H1 (cell line): Measurements from ENCODE around the gene MAPKAPK2. TPM values are rescaled to one million over a fixed set of nuclear protein-coding genes. Genes with fewer than 3 reads are reported as not detected.

Source experiments
- CTCF ChIA-PET: fragments of 300-600 bp; sonication (Branson Sonifier 250); formaldehyde crosslinking; loops from one replicate; lab custom pipeline; 2021; ENCODE audit not compliant: partially characterized antibody; lab: Charles Lee
- POLR2A ChIA-PET: fragments of 300-600 bp; sonication (Branson Sonifier 250); formaldehyde crosslinking; loops from one replicate; lab custom pipeline; 2021; ENCODE audit warnings: inconsistent platforms; ENCODE audit not compliant: partially characterized antibody; lab: Charles Lee
- DNase-seq, 2 experiments: peaks; one replicate each; pipeline versions ENCODE4 v3.0.0 to v3.0.0-alpha.2; 2010 to 2022; ENCODE audit warnings: low spot score in 2 of 2, low read depth in 1 of 2, mixed read lengths in 1 of 2
- FAIRE-seq: peaks from 2 replicates; lab custom pipeline; 2011; peaks lifted over from hg19 to GRCh38; lab: Jason Lieb, UNC
- H2AFZ ChIP-seq: 2 replicates; pipeline ENCODE4 v1.8.1; 2012; ENCODE audit warnings: low read length, inconsistent platforms
- H2AK5ac ChIP-seq: 2 replicates; pipeline ENCODE4 v1.6.1; 2013; ENCODE audit warnings: low read depth, low read length
- H2BK120ac ChIP-seq: replicated peaks from 2 replicates; pipeline ENCODE3; 2013; ENCODE audit warnings: low read depth, low read length, inconsistent platforms
- H2BK12ac ChIP-seq: 2 replicates; pipeline ENCODE4 v1.6.1; 2013; ENCODE audit warnings: low read depth, low read length
- H2BK15ac ChIP-seq: 2 replicates; pipeline ENCODE4 v1.6.1; 2013; ENCODE audit warnings: low read length
- H2BK20ac ChIP-seq: 2 replicates; pipeline ENCODE4 v1.6.1; 2013; ENCODE audit warnings: low read length
- H2BK5ac ChIP-seq: 2 replicates; pipeline ENCODE4 v1.6.1; 2013; ENCODE audit warnings: low read depth, low read length
- H3K14ac ChIP-seq: 2 replicates; pipeline ENCODE4 v1.6.1; 2013; ENCODE audit warnings: inconsistent platforms; ENCODE audit not compliant: insufficient read length
- H3K18ac ChIP-seq: 2 replicates; pipeline ENCODE4 v1.6.1; 2013; ENCODE audit warnings: low read length; ENCODE audit errors: extremely low read depth
- H3K23ac ChIP-seq: 2 replicates; pipeline ENCODE4 v1.6.1; 2013; ENCODE audit warnings: inconsistent platforms; ENCODE audit not compliant: insufficient read length
- H3K23me2 ChIP-seq: 2 replicates; pipeline ENCODE4 v1.6.1; 2013; ENCODE audit warnings: low read depth, low read length
- H3K27ac ChIP-seq: 2 replicates; pipeline ENCODE4 v1.6.1; 2011; ENCODE audit warnings: low read depth, low read length, inconsistent platforms
- H3K27me3 ChIP-seq, 4 experiments: replicated peaks in 1 of 4; 1 replicate in 1 of 4; 2 replicates in 3 of 4; pipeline versions ENCODE4 v1.6.1 to v1.8.1; 2011 to 2013; ENCODE audit warnings: low read length in 3 of 4, mild to moderate bottlenecking in 3 of 4, inconsistent platforms in 2 of 4, mixed read lengths in 2 of 4, moderate library complexity in 1 of 4; ENCODE audit not compliant: control insufficient read depth in 3 of 4, insufficient read depth in 3 of 4; ENCODE audit errors: extremely low read depth in 1 of 4
- H3K36me3 ChIP-seq, 4 experiments: 2 replicates each; pipeline versions ENCODE4 v1.6.1 to v1.8.1; 2011 to 2013; ENCODE audit warnings: mild to moderate bottlenecking in 4 of 4, low read length in 3 of 4, moderate library complexity in 2 of 4, control low read depth in 1 of 4, inconsistent platforms in 1 of 4; ENCODE audit not compliant: insufficient read depth in 4 of 4, control insufficient read depth in 2 of 4
- H3K4ac ChIP-seq: replicated peaks from 2 replicates; pipeline ENCODE3; 2013; ENCODE audit warnings: low read length, low read depth, mixed read lengths, inconsistent platforms; ENCODE audit not compliant: insufficient read length
- H3K4me1 ChIP-seq, 4 experiments: replicated peaks in 1 of 4; 1 replicate in 1 of 4; 2 replicates in 3 of 4; pipeline versions ENCODE4 v1.6.1 to v1.8.1; 2011 to 2013; ENCODE audit warnings: low read length in 3 of 4, inconsistent platforms in 2 of 4, mixed read lengths in 1 of 4; ENCODE audit not compliant: insufficient read depth in 4 of 4, control insufficient read depth in 3 of 4
- H3K4me2 ChIP-seq, 2 experiments: 2 replicates each; pipeline versions ENCODE4 v1.6.1 to v1.8.1; 2011 to 2013; ENCODE audit warnings: low read depth in 2 of 2, low read length in 2 of 2, control low read depth in 1 of 2, inconsistent platforms in 1 of 2, mild to moderate bottlenecking in 1 of 2; ENCODE audit not compliant: insufficient read depth in 1 of 2
- H3K4me3 ChIP-seq, 4 experiments: fragments of 200-600, 300-600 bp in 1 of 4; sonication (generic), shearing (Covaris generic), sonication (Bioruptor Twin) in 1 of 4; 2 replicates each; pipeline versions ENCODE4 v1.5.1 to v1.8.1; 2011 to 2016; ENCODE audit warnings: low read length in 4 of 4, low read depth in 3 of 4, control low read depth in 2 of 4, inconsistent platforms in 2 of 4, mild to moderate bottlenecking in 2 of 4, mixed read lengths in 1 of 4, moderate library complexity in 1 of 4; ENCODE audit not compliant: insufficient read depth in 2 of 4; ENCODE audit errors: extremely low read depth in 1 of 4
- H3K56ac ChIP-seq: replicated peaks from 2 replicates; pipeline ENCODE3; 2013; ENCODE audit warnings: low read depth, mild to moderate bottlenecking, mixed read lengths, low read length, inconsistent platforms; ENCODE audit not compliant: insufficient read length
- H3K79me1 ChIP-seq: 2 replicates; pipeline ENCODE4 v1.6.1; 2013; ENCODE audit warnings: low read depth, low read length, control low read depth
- H3K79me2 ChIP-seq, 2 experiments: 2 replicates each; pipeline versions ENCODE4 v1.6.1 to v1.8.1; 2012 to 2013; ENCODE audit warnings: low read length in 2 of 2, mild to moderate bottlenecking in 2 of 2, inconsistent platforms in 1 of 2; ENCODE audit not compliant: insufficient read depth in 2 of 2, control insufficient read depth in 1 of 2
- H3K9ac ChIP-seq, 4 experiments: replicated peaks in 1 of 4; 1 replicate in 1 of 4; 2 replicates in 3 of 4; pipeline versions ENCODE4 v1.6.1 to v1.8.1; 2011 to 2013; ENCODE audit warnings: low read depth in 3 of 4, low read length in 3 of 4, control low read depth in 2 of 4, mild to moderate bottlenecking in 2 of 4, moderate library complexity in 2 of 4, inconsistent platforms in 1 of 4; ENCODE audit errors: extremely low read depth in 1 of 4
- H3K9me3 ChIP-seq, 2 experiments: 2 replicates each; pipeline versions ENCODE4 v1.6.1 to v1.8.1; 2012 to 2013; ENCODE audit warnings: mild to moderate bottlenecking in 2 of 2, moderate library complexity in 2 of 2, control low read depth in 1 of 2, inconsistent platforms in 1 of 2, low read depth in 1 of 2, low read length in 1 of 2, mixed read lengths in 1 of 2; ENCODE audit not compliant: insufficient read depth in 2 of 2
- H4K20me1 ChIP-seq, 2 experiments: replicated peaks in 1 of 2; 2 replicates each; pipeline versions ENCODE3 to v1.8.1; 2011 to 2013; ENCODE audit warnings: inconsistent platforms in 2 of 2, low read length in 2 of 2, mild to moderate bottlenecking in 1 of 2; ENCODE audit not compliant: insufficient read depth in 2 of 2, control insufficient read depth in 1 of 2
- H4K5ac ChIP-seq: 2 replicates; pipeline ENCODE4 v1.6.1; 2013; ENCODE audit warnings: low read length, low read depth, mixed read lengths, inconsistent platforms; ENCODE audit not compliant: insufficient read length
- H4K8ac ChIP-seq: 2 replicates; pipeline ENCODE4 v1.8.0; 2013; ENCODE audit warnings: mild to moderate bottlenecking, moderate library complexity, low read length, inconsistent platforms; ENCODE audit not compliant: insufficient read depth; ENCODE audit errors: extremely low read depth
- H4K91ac ChIP-seq: replicated peaks from 2 replicates; pipeline ENCODE3; 2013; ENCODE audit warnings: low read length, mixed read lengths, inconsistent platforms; ENCODE audit not compliant: insufficient read length
- BACH1 ChIP-seq: IDR thresholded peaks from 2 replicates; pipeline ENCODE4 v1.6.1; 2012; ENCODE audit warnings: low read length, improper control_type of control experiment
- CREB1 ChIP-seq: IDR thresholded peaks from 2 replicates; pipeline ENCODE4 v1.6.1; 2012; ENCODE audit warnings: inconsistent platforms
- KDM5A ChIP-seq: fragments of 200-600 bp; IDR thresholded peaks from 2 replicates; pipeline ENCODE4 v1.7.1; 2012; ENCODE audit warnings: mild to moderate bottlenecking, low read length, inconsistent platforms, mixed read lengths
- MAFK ChIP-seq: IDR thresholded peaks from 2 replicates; pipeline ENCODE4 v1.6.1; 2012; ENCODE audit warnings: low read depth, mild to moderate bottlenecking, improper control_type of control experiment, low read length
- TEAD4 ChIP-seq: IDR thresholded peaks from 2 replicates; pipeline ENCODE4 v1.6.1; 2012; ENCODE audit warnings: low read depth, low read length, inconsistent platforms, mixed read lengths
- ZNF274 ChIP-seq: IDR thresholded peaks from 2 replicates; pipeline ENCODE4 v1.7.0; 2012; ENCODE audit warnings: low read length, borderline replicate concordance; ENCODE audit errors: extremely low read depth
- WGBS, 2 experiments: shearing (Covaris generic) in 1 of 2; methylation state at CpG; one replicate each; pipeline versions ENCODE4 v1.1.6 to v1.1.7; 2013 to 2015; ENCODE audit warnings: low lambda C conversion rate in 2 of 2, mixed read lengths in 2 of 2, inconsistent platforms in 1 of 2, low coverage in 1 of 2, missing lambda C conversion rate in 1 of 2; ENCODE audit not compliant: insufficient replicate concordance in 2 of 2, insufficient coverage in 1 of 2, insufficient read length in 1 of 2; ENCODE audit errors: extremely low coverage in 1 of 2, missing lambda C conversion rate in 1 of 2; 5-methylcytosine and 5-hydroxymethylcytosine counted together
- polyA plus RNA-seq, 7 experiments: library from polyadenylated mRNA; depleted of rRNA in 3 of 7; stranded (reverse) in 5 of 7; unstranded in 2 of 7; fragments of >200 nt in 5 of 7; fragments of 200-250 nt in 2 of 7; gene quantifications; 1 replicate in 5 of 7; 2 replicates in 1 of 7; 4 replicates in 1 of 7; pipeline versions ENCODE4 v1.2.1 to v1.2.3, GENCODE V29; 2011 to 2013; ENCODE audit warnings: missing spikeins in 2 of 7, mixed read lengths in 2 of 7
- total RNA-seq: library from RNA; stranded (reverse); fragmentation: NEBNext Ultra II Directional; extraction: Animal tissue kit (Norgen Biotek cat#: 25700); gene quantifications from 2 replicates; pipeline ENCODE4 v1.2.1, GENCODE V29; 2021
- TF ChIP-seq, protein P1 (sequence below): IDR thresholded peaks from 2 replicates; pipeline ENCODE4 v1.6.1; 2011; ENCODE audit warnings: low read depth, mild to moderate bottlenecking, low read length; ENCODE audit not compliant: insufficient read depth

MAPKAPK2 gene
- total and polyA plus RNA-seq, 2 of the 8 experiments (the other 6 are each of a cell fraction or from before 2014, with no cell fraction given): 27.5 to 44.9 TPM

GRCh38 chr1:206672844-206673758 is 11.6 kb upstream of the MAPKAPK2 start:
- ChIA-PET POLR2A (interaction anchor here (1.1 kb wide), 1 partner anchor 25 kb away, joined by 3 read pairs; no protein-coding TSS in a partner anchor), CTCF (interaction anchor here (1.0 to 23.8 kb wide), 10 partner anchors 10 to 89 kb away, joined by 3 to 666 read pairs (median 4); partner anchors contain the start of genes DYRK3 and MAPKAPK2)

More at GRCh38 chr1:206672844-206673758, 11.6 kb upstream of the MAPKAPK2 start:
- no peaks in the 10 kb centered on the region for H3K79me2 ChIP-seq
- H2BK5ac ChIP-seq: no peak overlapping the region
- H3K23ac ChIP-seq: no peak overlapping the region
- H3K79me1 ChIP-seq: no peaks in the 10 kb centered on the region
- H3K27me3 ChIP-seq: no peaks in the 10 kb centered on the region
- H3K4me3 ChIP-seq: no peak overlapping the region
- no peak overlapping the region for H3K27ac ChIP-seq
- H2BK15ac ChIP-seq: no peak overlapping the region
- no peak overlapping the region for H3K56ac ChIP-seq
- H2BK12ac ChIP-seq: no peak overlapping the region
- H2AK5ac ChIP-seq: no peak overlapping the region
- 0 out of 4 replicates have a peak overlapping the region, but pooled peaks of 1 of the 2 experiments have one; percentile 1 for H3K4me2 ChIP-seq
- no peak overlapping the region for H4K8ac ChIP-seq
- H3K18ac ChIP-seq: no peak overlapping the region
- peaks cover 2 to 15% (median 4%) of the 10 kb centered on the region in 4 experiments; a peak in 5 of 7 replicates for H3K4me1 ChIP-seq
- no peaks in the 10 kb centered on the region for H4K20me1 ChIP-seq
- no peak overlapping the region for H3K14ac ChIP-seq
- no peak for TF ChIP-seq TEAD4
- no peak for TF ChIP-seq ZNF274
- no peak for TF ChIP-seq CREB1
- TF ChIP-seq, protein P1, sequence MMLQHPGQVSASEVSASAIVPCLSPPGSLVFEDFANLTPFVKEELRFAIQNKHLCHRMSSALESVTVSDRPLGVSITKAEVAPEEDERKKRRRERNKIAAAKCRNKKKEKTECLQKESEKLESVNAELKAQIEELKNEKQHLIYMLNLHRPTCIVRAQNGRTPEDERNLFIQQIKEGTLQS: no peak
- no peak for TF ChIP-seq BACH1
- TF ChIP-seq MAFK: no peak
- no peak for TF ChIP-seq KDM5A
- TF ChIP-seq, all 59 proteins: peak for 0
- FAIRE-seq (no peak), DNase-seq (no peak)
- no peak overlapping the region for H3K9ac ChIP-seq
- H4K91ac ChIP-seq: no peak overlapping the region
- H4K5ac ChIP-seq: no peak overlapping the region
- H2AFZ ChIP-seq: no peak overlapping the region
- H3K36me3 ChIP-seq: no peaks in the 10 kb centered on the region
- H2BK120ac ChIP-seq: no peak overlapping the region
- 65% methylated on average over 6 of the region's 6 CpGs; no CpG with 5 or more reads in 1 of the 2 experiments for WGBS, 2 experiments
- no peaks in the 10 kb centered on the region for H3K23me2 ChIP-seq
- H2BK20ac ChIP-seq: no peak overlapping the region; the same call in 1 of the 2 replicates
- no peaks in the 10 kb centered on the region for H3K9me3 ChIP-seq
- no peak overlapping the region for H3K4ac ChIP-seq
